ENCODE measurements around the gene MYO6.
"Not testable (repeated sequence)": the region's sequence is repeated elsewhere in the genome, so short reads cannot be mapped to it uniquely, and the experiment has no call there.

Gene MYO6

GRCh38 chr6:75748743-75749538, at the start of gene MYO6:
TSS of gene MYO6 (plus strand) at chr6:75749239. CDS start at chr6:75817548, 68,309 bp downstream.
- H3K27ac ChIP-seq (ENCODE audit: low read depth, low read length, poor library complexity, severe bottlenecking), result no peak within 1 kb of the TSS

GRCh38 chr6:75708334-75708733, 40.7 kb upstream of the MYO6 start:
- H3K4me2 ChIP-seq (ENCODE audit: low read length); H4K20me1 ChIP-seq (ENCODE audit: insufficient read depth, low read length); H3K9me3 ChIP-seq (ENCODE audit: low read length); H3F3A ChIP-seq (ENCODE audit: insufficient read depth, low read length); H3K79me2 ChIP-seq (ENCODE audit: insufficient read depth, low read length); H3K9ac ChIP-seq (ENCODE audit: low read length); H3K4me3 ChIP-seq (ENCODE audit: low read depth, low read length, poor library complexity, severe bottlenecking); H3K27me3 ChIP-seq (ENCODE audit: insufficient read depth, low read length); H2AFZ ChIP-seq (ENCODE audit: low read length); H3K27ac ChIP-seq (ENCODE audit: low read depth, low read length, poor library complexity, severe bottlenecking); H3K9me2 ChIP-seq (ENCODE audit: low read depth, low read length); H3K4me1 ChIP-seq (ENCODE audit: insufficient read depth, low read length, severe bottlenecking): not testable (repeated sequence)
- peaks cover 53% of the 10 kb centered on the region for H3K36me3 ChIP-seq (ENCODE audit: insufficient read depth, low read length)

More at GRCh38 chr6:75748743-75749538, at the start of gene MYO6:
- Histone ChIP-seq H3K9me3 (ENCODE audit: low read length) (no peaks in the 10 kb centered on the region), H3K9ac (ENCODE audit: low read length) (peak within 1 kb of the TSS; percentile 62), H3F3A (ENCODE audit: insufficient read depth, low read length) (no peaks in the 10 kb centered on the region), H3K79me2 (ENCODE audit: insufficient read depth, low read length) (no peaks in the 10 kb centered on the region), H3K4me1 (ENCODE audit: insufficient read depth, low read length, severe bottlenecking) (peaks cover 21% of the 10 kb centered on the region), H3K4me3 (ENCODE audit: low read depth, low read length, poor library complexity, severe bottlenecking) (peak within 1 kb of the TSS; percentile 75), H3K27me3 (ENCODE audit: insufficient read depth, low read length) (no peaks in the 10 kb centered on the region), H3K36me3 (ENCODE audit: insufficient read depth, low read length) (no peaks in the 10 kb centered on the region), H2AFZ (ENCODE audit: low read length) (peak within 1 kb of the TSS; percentile 88; the same call in 1 of the 2 replicates), H4K20me1 (ENCODE audit: insufficient read depth, low read length) (no peaks in the 10 kb centered on the region), H3K9me2 (ENCODE audit: low read depth, low read length) (no peaks in the 10 kb centered on the region), H3K4me2 (ENCODE audit: low read length) (peak within 1 kb of the TSS; percentile 94)
- TF ChIP-seq EZH2 (IDR thresholded peaks at IDR 0.05; ENCODE audit: borderline replicate concordance, low read length), result no peak
- no peak for TF ChIP-seq CTCF (IDR thresholded peaks at IDR 0.05; ENCODE audit: low read length)

- no peak overlapping the region for H3K4me2 ChIP-seq (ENCODE audit: low read length)
- no peaks in the 10 kb centered on the region for H3F3A ChIP-seq (ENCODE audit: insufficient read depth, low read length)
- TF ChIP-seq CTCF (IDR thresholded peaks at IDR 0.05; ENCODE audit: low read length) (no peak), EZH2 (IDR thresholded peaks at IDR 0.05; ENCODE audit: borderline replicate concordance, low read length) (no peak)
- no peaks in the 10 kb centered on the region for H3K79me2 ChIP-seq (ENCODE audit: insufficient read depth, low read length)
- no peaks in the 10 kb centered on the region for H3K9me2 ChIP-seq (ENCODE audit: low read depth, low read length)
- H3K9ac ChIP-seq (ENCODE audit: low read length), result no peak overlapping the region
- H2AFZ ChIP-seq (ENCODE audit: low read length), result no peak overlapping the region
- no peaks in the 10 kb centered on the region for H3K9me3 ChIP-seq (ENCODE audit: low read length)
- no peak overlapping the region for H3K4me3 ChIP-seq (ENCODE audit: low read depth, low read length, poor library complexity, severe bottlenecking)
- no peak overlapping the region for H3K27ac ChIP-seq (ENCODE audit: low read depth, low read length, poor library complexity, severe bottlenecking)
- no peaks in the 10 kb centered on the region for H3K27me3 ChIP-seq (ENCODE audit: insufficient read depth, low read length)
- no peaks in the 10 kb centered on the region for H3K4me1 ChIP-seq (ENCODE audit: insufficient read depth, low read length, severe bottlenecking)
- peaks cover 69% of the 10 kb centered on the region for H3K36me3 ChIP-seq (ENCODE audit: insufficient read depth, low read length)
- no peaks in the 10 kb centered on the region for H4K20me1 ChIP-seq (ENCODE audit: insufficient read depth, low read length)
These were observed 37.9 kb upstream of the MYO6 start for GRCh38 chr6:75711173-75711572.

- Histone ChIP-seq H3K9me2 (ENCODE audit: low read depth, low read length) (no peaks in the 10 kb centered on the region), H3K9ac (ENCODE audit: low read length) (no peak overlapping the region), H3K27me3 (ENCODE audit: insufficient read depth, low read length) (no peaks in the 10 kb centered on the region), H3K79me2 (ENCODE audit: insufficient read depth, low read length) (no peaks in the 10 kb centered on the region), H3K9me3 (ENCODE audit: low read length) (no peaks in the 10 kb centered on the region), H3K4me3 (ENCODE audit: low read depth, low read length, poor library complexity, severe bottlenecking) (no peak overlapping the region), H3K4me2 (ENCODE audit: low read length) (no peak overlapping the region), H3F3A (ENCODE audit: insufficient read depth, low read length) (no peaks in the 10 kb centered on the region), H4K20me1 (ENCODE audit: insufficient read depth, low read length) (no peaks in the 10 kb centered on the region), H2AFZ (ENCODE audit: low read length) (no peak overlapping the region), H3K27ac (ENCODE audit: low read depth, low read length, poor library complexity, severe bottlenecking) (no peak overlapping the region), H3K4me1 (ENCODE audit: insufficient read depth, low read length, severe bottlenecking) (no peaks in the 10 kb centered on the region), H3K36me3 (ENCODE audit: insufficient read depth, low read length) (peaks cover 20% of the 10 kb centered on the region)
- TF ChIP-seq EZH2 (IDR thresholded peaks at IDR 0.05; ENCODE audit: borderline replicate concordance, low read length) (no peak), CTCF (IDR thresholded peaks at IDR 0.05; ENCODE audit: low read length) (no peak)
These were observed 29.9 kb upstream of the MYO6 start for GRCh38 chr6:75719133-75719532.

Measured in OCI-LY1 (cell line).